ENCODE data around the gene LSM4. TPM values are rescaled to one million over a fixed set of nuclear protein-coding genes. Genes with fewer than 3 reads are reported as not detected.

The LSM4 gene
- total and polyA plus RNA-seq, 2 of the 4 experiments (the other 2 are of a cell fraction) = 44.8 to 118 TPM

DNA sequence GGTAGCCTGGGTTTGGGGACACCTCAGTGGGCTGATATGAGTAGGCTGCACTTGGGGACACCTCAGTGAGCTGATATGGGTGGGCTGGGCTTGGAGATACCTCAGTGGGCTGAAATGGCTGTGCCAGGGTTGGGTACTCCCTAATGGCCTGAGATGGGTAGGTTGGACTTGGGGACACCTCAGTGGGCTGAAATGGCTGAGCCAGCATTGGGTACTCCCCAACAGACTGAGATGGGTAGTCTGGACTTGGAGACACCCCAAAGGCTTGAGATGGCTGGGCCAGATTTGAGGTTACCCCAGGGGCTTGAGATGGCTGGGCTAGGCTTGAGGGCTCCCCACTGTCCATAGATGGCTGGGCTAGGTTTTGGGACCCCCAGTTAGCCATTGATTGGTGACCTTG is 60.7 kb downstream of the LSM4 start:
- Histone ChIP-seq H2BK5ac (ENCODE audit: low read depth, low read length, poor library complexity, severe bottlenecking) (no peak overlapping the region), H3K79me1 (ENCODE audit: low read depth in 1 of 2, low read length in 2 of 2) (no peaks in the 10 kb centered on the region), H3K14ac (replicated peaks; ENCODE audit: low read depth, low read length) (no peak overlapping the region), H4K8ac (ENCODE audit: low read depth in 2 of 2, low read length in 2 of 2) (no peak overlapping the region), H4K20me1 (ENCODE audit: insufficient read depth, low read length) (peaks cover 4% of the 10 kb centered on the region; the same call in 1 of the 2 replicates), H3K4me2 (ENCODE audit: low read depth, low read length) (no peak overlapping the region), H4K91ac (ENCODE audit: insufficient read depth, low read depth, low read length) (no peak overlapping the region), H3K4ac (ENCODE audit: low read depth, low read length) (no peak overlapping the region), H2BK20ac (ENCODE audit: low read depth, low read length) (no peak overlapping the region), H2AK9ac (replicated peaks; ENCODE audit: low read depth, low read length, poor library complexity) (no peak overlapping the region), H3K36me3 (ENCODE audit: control insufficient read depth, insufficient read depth, low read length) (peaks cover 28% of the 10 kb centered on the region), H4K5ac (ENCODE audit: low read depth, low read length) (no peak overlapping the region), H3K9me1 (ENCODE audit: insufficient read depth, low read length) (peaks cover 3% of the 10 kb centered on the region; the same call in 1 of the 2 replicates), H2BK120ac (ENCODE audit: low read depth, low read length) (no peak overlapping the region), H3K23ac (ENCODE audit: low read depth, low read length) (no peak overlapping the region), H2AFZ (replicated peaks; ENCODE audit: low read length, poor library complexity) (no peak overlapping the region), H3K56ac (ENCODE audit: extremely low read depth, insufficient read depth, low read length) (no peak overlapping the region), H2BK15ac (ENCODE audit: low read depth, low read length) (no peak overlapping the region), H3K4me1 (ENCODE audit: control insufficient read depth, insufficient read depth, low read length) (no peaks in the 10 kb centered on the region), H2AK5ac (ENCODE audit: low read depth, low read length) (no peak overlapping the region), H3K9me3 (ENCODE audit: control insufficient read depth, insufficient read depth, low read length) (no peaks in the 10 kb centered on the region), H3K18ac (ENCODE audit: low read depth, low read length) (no peak overlapping the region), H3K27me3 (ENCODE audit: control insufficient read depth, insufficient read depth, low read length) (no peaks in the 10 kb centered on the region), H3K27ac (ENCODE audit: insufficient read depth, low read length) (no peak overlapping the region), H3K9ac (ENCODE audit: low read depth, low read length) (no peak overlapping the region), H3K4me3 (ENCODE audit: insufficient read depth, low read depth, low read length) (no peak overlapping the region)
- TF ChIP-seq CHD1 (IDR thresholded peaks at IDR 0.05; ENCODE audit: low read depth, low read length) (no peak), POLR2A (IDR thresholded peaks at IDR 0.05; ENCODE audit: low read depth, low read length) (no peak), SMC3 (IDR thresholded peaks at IDR 0.05; ENCODE audit: low read depth, low read length) (no peak), NFE2L2 (IDR thresholded peaks at IDR 0.05; ENCODE audit: low read depth, low read length) (no peak), MAFK (IDR thresholded peaks at IDR 0.05; ENCODE audit: low read depth, low read length) (no peak), RCOR1 (IDR thresholded peaks at IDR 0.05; ENCODE audit: insufficient replicate concordance, low read length) (no peak), MXI1 (IDR thresholded peaks at IDR 0.05; ENCODE audit: borderline replicate concordance, low read depth, low read length) (no peak), RAD21 (IDR thresholded peaks at IDR 0.05; ENCODE audit: low read length) (no peak), RFX5 (IDR thresholded peaks at IDR 0.05; ENCODE audit: low read depth, low read length) (no peak), CEBPB (IDR thresholded peaks at IDR 0.05; ENCODE audit: low read depth, low read length) (no peak), BHLHE40 (IDR thresholded peaks at IDR 0.05; ENCODE audit: low read depth, low read length) (no peak), MAZ (IDR thresholded peaks at IDR 0.05; ENCODE audit: borderline replicate concordance, low read depth, low read length) (no peak), FOS (IDR thresholded peaks at IDR 0.05; ENCODE audit: low read depth, low read length) (no peak)
- TF ChIP-seq, protein P1, sequence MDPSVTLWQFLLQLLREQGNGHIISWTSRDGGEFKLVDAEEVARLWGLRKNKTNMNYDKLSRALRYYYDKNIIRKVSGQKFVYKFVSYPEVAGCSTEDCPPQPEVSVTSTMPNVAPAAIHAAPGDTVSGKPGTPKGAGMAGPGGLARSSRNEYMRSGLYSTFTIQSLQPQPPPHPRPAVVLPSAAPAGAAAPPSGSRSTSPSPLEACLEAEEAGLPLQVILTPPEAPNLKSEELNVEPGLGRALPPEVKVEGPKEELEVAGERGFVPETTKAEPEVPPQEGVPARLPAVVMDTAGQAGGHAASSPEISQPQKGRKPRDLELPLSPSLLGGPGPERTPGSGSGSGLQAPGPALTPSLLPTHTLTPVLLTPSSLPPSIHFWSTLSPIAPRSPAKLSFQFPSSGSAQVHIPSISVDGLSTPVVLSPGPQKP (IDR thresholded peaks at IDR 0.05; ENCODE audit: borderline replicate concordance, low read depth, low read length) = no peak
- TF ChIP-seq, protein P2, sequence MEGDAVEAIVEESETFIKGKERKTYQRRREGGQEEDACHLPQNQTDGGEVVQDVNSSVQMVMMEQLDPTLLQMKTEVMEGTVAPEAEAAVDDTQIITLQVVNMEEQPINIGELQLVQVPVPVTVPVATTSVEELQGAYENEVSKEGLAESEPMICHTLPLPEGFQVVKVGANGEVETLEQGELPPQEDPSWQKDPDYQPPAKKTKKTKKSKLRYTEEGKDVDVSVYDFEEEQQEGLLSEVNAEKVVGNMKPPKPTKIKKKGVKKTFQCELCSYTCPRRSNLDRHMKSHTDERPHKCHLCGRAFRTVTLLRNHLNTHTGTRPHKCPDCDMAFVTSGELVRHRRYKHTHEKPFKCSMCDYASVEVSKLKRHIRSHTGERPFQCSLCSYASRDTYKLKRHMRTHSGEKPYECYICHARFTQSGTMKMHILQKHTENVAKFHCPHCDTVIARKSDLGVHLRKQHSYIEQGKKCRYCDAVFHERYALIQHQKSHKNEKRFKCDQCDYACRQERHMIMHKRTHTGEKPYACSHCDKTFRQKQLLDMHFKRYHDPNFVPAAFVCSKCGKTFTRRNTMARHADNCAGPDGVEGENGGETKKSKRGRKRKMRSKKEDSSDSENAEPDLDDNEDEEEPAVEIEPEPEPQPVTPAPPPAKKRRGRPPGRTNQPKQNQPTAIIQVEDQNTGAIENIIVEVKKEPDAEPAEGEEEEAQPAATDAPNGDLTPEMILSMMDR (conservative IDR thresholded peaks at IDR 0.05; ENCODE audit: low read depth, low read length) = no peak
- BruUV-seq (replicated peaks) = no TSS peak
- DNase-seq = no peak
- dilution Hi-C loops (cut with HindIII; ENCODE audit: low sequenced_read_pairs, unreplicated experiment) = no loop called here
- CTCF ChIA-PET = interaction anchor here (1.6 kb wide), 1 partner anchor 17 kb away, joined by 5 read pairs; no protein-coding TSS in a partner anchor
- in situ Hi-C loops (cut with MboI; ENCODE audit: low sequenced_read_pairs) = no loop called here
- intact Hi-C loops (cut with micrococcal nuclease) = no loop called here
- POLR2A ChIA-PET (ENCODE audit: unreplicated experiment) = no interaction called here
- no peak for ATAC-seq (ENCODE audit: low read depth)

Measured in IMR-90 (cell line).